Muscle of leg (tissue), 11 donors: ENCODE data around the gene CARD19. TPM values are rescaled to one million over a fixed set of nuclear protein-coding genes. Genes with fewer than 3 reads are reported as not detected.

Experiments used
- DNase-seq: peaks from one replicate; pipeline ENCODE4 v3.0.0; 2013
- H3K27ac ChIP-seq: one replicate; pipeline ENCODE4 v1.5.1; 2013; ENCODE audit warnings: mild to moderate bottlenecking, low read length, control low read depth
- H3K27me3 ChIP-seq: one replicate; pipeline ENCODE4 v1.6.1; 2013; ENCODE audit warnings: low read length; ENCODE audit not compliant: control insufficient read depth, insufficient read depth
- H3K36me3 ChIP-seq: one replicate; pipeline ENCODE4 v1.6.1; 2013; ENCODE audit warnings: low read length; ENCODE audit not compliant: control insufficient read depth, insufficient read depth
- H3K4me1 ChIP-seq: one replicate; pipeline ENCODE4 v1.6.1; 2013; ENCODE audit warnings: low read length; ENCODE audit not compliant: control insufficient read depth, insufficient read depth
- H3K4me3 ChIP-seq: one replicate; pipeline ENCODE4 v1.5.1; 2013; ENCODE audit warnings: low read length, control low read depth
- H3K9me3 ChIP-seq: replicated peaks from 2 replicates; pipeline ENCODE4 v1.6.1; 2013; ENCODE audit warnings: low read depth, low read length; ENCODE audit not compliant: control insufficient read depth
- WGBS: methylation state at CpG from one replicate; pipeline ENCODE4 v1.1.5; 2013; ENCODE audit warnings: missing lambda C conversion rate; ENCODE audit not compliant: insufficient coverage; 5-methylcytosine and 5-hydroxymethylcytosine counted together
- polyA plus RNA-seq, 8 donors: library from polyadenylated mRNA; unstranded; fragments of 120-200 nt; gene quantifications; one replicate each; pipeline versions ENCODE4 v1.2.1 to v1.2.3, GENCODE V29; 2013; ENCODE audit warnings: inconsistent platforms in 1 of 8, low replicate concordance in 1 of 8; ENCODE audit not compliant: insufficient read length in 8 of 8, insufficient read depth in 1 of 8
- total RNA-seq: library from RNA; stranded (reverse); fragments of 120-200 nt; gene quantifications from one replicate; pipeline ENCODE4 v1.2.4, GENCODE V29; 2013

CARD19 gene
- total and polyA plus RNA-seq, 9 donors = 32.9 to 51.4 (median 36.3) TPM

GRCh38 chr9:93132287-93132927 is 36.4 kb downstream of the CARD19 start:
- H3K36me3 ChIP-seq = peaks cover 7% of the 10 kb centered on the region
- peak overlapping the region; percentile 96 for H3K27ac ChIP-seq
- peak overlapping the region; percentile 87 for H3K4me3 ChIP-seq
- DNase-seq = peak; percentile 43
- peaks cover 79% of the 10 kb centered on the region for H3K4me1 ChIP-seq
- H3K9me3 ChIP-seq = no peaks in the 10 kb centered on the region
- no peaks in the 10 kb centered on the region for H3K27me3 ChIP-seq
- WGBS = 38% methylated on average over 9 of the region's 12 CpGs

- no peaks in the 10 kb centered on the region for H3K9me3 ChIP-seq
- peak; percentile 38 for DNase-seq
- H3K4me3 ChIP-seq = peak overlapping the region; percentile 87
- H3K4me1 ChIP-seq = peaks cover 72% of the 10 kb centered on the region
- peaks cover 7% of the 10 kb centered on the region for H3K36me3 ChIP-seq
- WGBS = 22% methylated on average over 20 of the region's 21 CpGs
- peak overlapping the region; percentile 96 for H3K27ac ChIP-seq
- no peaks in the 10 kb centered on the region for H3K27me3 ChIP-seq
Measured at GRCh38 chr9:93132946-93133680, 37.1 kb downstream of the CARD19 start.

DNA sequence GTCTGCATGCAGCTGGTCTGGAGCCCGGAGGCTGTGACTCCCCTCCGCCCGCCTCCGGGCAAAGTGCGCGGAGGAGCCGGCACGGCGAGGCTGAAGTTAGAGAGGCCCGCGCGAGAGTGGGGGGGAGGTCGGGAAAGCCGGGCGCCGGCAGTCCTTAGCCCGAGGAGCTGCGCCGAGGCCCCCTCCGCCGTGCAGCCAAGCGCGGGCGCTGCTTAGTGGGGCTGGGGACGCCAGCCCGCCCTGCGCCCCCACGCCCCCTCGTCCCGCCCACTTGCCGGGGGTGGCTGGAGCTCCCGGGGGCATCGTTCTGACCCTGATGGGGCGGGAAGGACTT is 37.6 kb downstream of the CARD19 start:
- Histone ChIP-seq H3K4me1 (peaks cover 66% of the 10 kb centered on the region), H3K27ac (peak overlapping the region; percentile 96), H3K4me3 (peak overlapping the region; percentile 87), H3K36me3 (peaks cover 5% of the 10 kb centered on the region), H3K9me3 (peaks cover 3% of the 10 kb centered on the region), H3K27me3 (no peaks in the 10 kb centered on the region)
- 2% methylated on average over 34 of the region's 34 CpGs for WGBS
- peak; percentile 92 for DNase-seq

DNA sequence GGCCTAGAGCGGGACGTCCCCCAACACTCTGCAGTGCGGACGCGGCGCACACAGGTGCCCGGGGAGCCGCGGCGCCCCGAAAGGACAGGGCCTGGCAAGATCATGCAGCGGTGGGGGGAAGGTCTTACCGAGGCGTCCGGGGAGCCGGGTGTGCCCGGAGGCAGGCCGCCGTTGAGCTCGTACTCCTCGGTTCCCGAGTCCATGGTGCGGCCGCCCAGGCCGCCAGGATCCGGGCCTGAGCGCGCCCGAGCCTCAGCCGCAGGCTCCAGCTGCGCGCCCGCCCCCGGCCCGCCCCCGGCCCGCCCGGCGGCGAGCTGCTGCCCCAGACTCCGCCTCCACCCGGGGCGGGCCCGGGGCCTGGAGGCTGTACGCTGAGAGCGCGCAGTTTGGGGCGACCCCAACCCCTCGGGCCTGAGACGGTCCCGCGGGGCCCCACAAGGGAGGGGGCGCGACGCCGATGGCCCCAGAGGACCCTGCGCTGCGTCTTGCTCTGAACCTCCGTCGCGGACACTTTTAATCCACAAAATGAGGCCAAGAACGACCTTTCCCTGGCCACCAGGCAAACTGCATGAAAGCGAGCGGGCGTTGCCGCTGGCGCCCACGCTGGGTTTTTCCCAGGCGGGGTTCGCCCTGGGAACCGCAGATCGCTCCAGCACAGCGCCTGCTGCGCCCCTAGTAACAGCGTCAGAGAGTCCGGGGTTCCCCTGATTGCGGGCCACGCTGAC is 38.2 kb downstream of the CARD19 start, which contains the start of gene NINJ1:
TSS of gene NINJ1 (minus strand) at position 237 of the 725 bp plus-strand sequence. CDS start at position 203, 34 bp downstream.
- DNase-seq = peak; percentile 94
- H3K9me3 ChIP-seq = peaks cover 3% of the 10 kb centered on the region
- H3K4me1 ChIP-seq = peaks cover 61% of the 10 kb centered on the region
- H3K27me3 ChIP-seq = no peaks in the 10 kb centered on the region
- peak within 1 kb of the TSS; percentile 96 for H3K27ac ChIP-seq
- whole genome bisulfite sequencing = under 1% methylated on average over 74 of the region's 78 CpGs
- peak within 1 kb of the TSS; percentile 87 for H3K4me3 ChIP-seq
- peaks cover 5% of the 10 kb centered on the region for H3K36me3 ChIP-seq

GRCh38 chr9:93134740-93135444 is 38.9 kb downstream of the CARD19 start:
- peak overlapping the region; percentile 94 for H3K27ac ChIP-seq
- peaks cover 5% of the 10 kb centered on the region for H3K36me3 ChIP-seq
- peak overlapping the region; percentile 71 for H3K4me3 ChIP-seq
- peaks cover 54% of the 10 kb centered on the region for H3K4me1 ChIP-seq
- peaks cover 3% of the 10 kb centered on the region for H3K9me3 ChIP-seq
- WGBS = 84% methylated on average over 5 of the region's 14 CpGs
- no peaks in the 10 kb centered on the region for H3K27me3 ChIP-seq
- no peak for DNase-seq

DNA sequence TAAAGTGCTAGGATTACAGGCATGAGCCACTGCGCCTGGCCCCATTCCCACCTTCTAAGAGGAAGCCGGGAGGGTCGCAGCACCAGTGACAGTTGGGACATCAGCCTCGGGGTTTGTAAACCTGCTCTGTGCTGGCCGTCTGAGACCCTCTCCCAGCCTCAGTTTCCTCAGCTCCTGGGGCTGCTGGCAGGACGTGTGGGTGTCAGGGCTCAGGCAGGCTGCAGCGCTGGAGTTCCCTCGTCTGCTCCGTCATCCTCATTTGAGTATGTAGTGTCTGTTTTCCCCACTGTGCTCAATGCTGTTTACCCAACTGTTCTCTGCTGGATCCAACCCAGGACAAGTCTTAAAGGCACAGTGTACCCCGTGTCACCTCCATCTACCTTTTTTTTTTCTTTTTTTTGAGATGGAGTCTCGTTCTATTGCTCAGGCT is 40.0 kb downstream of the CARD19 start:
- WGBS = 52% methylated on average over 5 of the region's 11 CpGs
- Histone ChIP-seq H3K27me3 (no peaks in the 10 kb centered on the region), H3K4me3 (no peak overlapping the region)

DNA sequence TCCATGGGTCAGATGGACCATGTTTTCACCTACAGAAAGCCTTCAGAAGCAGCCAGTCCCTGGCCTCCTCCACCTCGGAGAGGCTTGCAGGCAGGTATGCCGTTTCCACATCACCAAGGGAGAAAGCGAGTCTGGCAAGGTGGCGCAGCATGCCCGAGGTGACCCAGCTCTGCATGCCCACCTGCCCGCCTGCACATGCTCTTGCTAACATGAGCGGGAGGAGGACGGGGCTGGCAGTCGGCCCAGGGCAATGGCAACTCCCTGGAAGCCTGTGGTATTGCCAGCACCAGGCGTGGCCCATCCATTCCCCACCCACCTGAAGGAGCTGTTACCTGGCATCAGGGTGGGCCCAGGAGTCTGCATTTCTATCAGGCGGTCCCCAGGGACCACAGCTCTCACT is 41.3 kb downstream of the CARD19 start:
- 80% methylated on average over 6 of the region's 11 CpGs for WGBS
- Histone ChIP-seq H3K9me3 (peaks cover 3% of the 10 kb centered on the region), H3K4me3 (no peak overlapping the region), H3K36me3 (no peaks in the 10 kb centered on the region), H3K27me3 (no peaks in the 10 kb centered on the region), H3K4me1 (peaks cover 37% of the 10 kb centered on the region), H3K27ac (no peak overlapping the region)
- no peak for DNase-seq

More for the DNA sequence above, 40.0 kb downstream of the CARD19 start:
- peak; percentile 67 for DNase-seq
- peaks cover 3% of the 10 kb centered on the region for H3K9me3 ChIP-seq
- H3K36me3 ChIP-seq = no peaks in the 10 kb centered on the region
- no peak overlapping the region for H3K27ac ChIP-seq
- peaks cover 43% of the 10 kb centered on the region for H3K4me1 ChIP-seq

GRCh38 chr9:93138171-93138764 is 42.3 kb downstream of the CARD19 start:
- Histone ChIP-seq H3K4me3 (no peak overlapping the region), H3K27ac (no peak overlapping the region), H3K4me1 (peaks cover 31% of the 10 kb centered on the region), H3K27me3 (no peaks in the 10 kb centered on the region), H3K9me3 (peaks cover 3% of the 10 kb centered on the region), H3K36me3 (no peaks in the 10 kb centered on the region)
- DNase-seq = peak; percentile 17
- 61% methylated on average over 4 of the region's 7 CpGs for WGBS

- peaks cover 3% of the 10 kb centered on the region for H3K9me3 ChIP-seq
- WGBS = 73% methylated on average over 14 of the region's 16 CpGs
- no peak for DNase-seq
- peaks cover 34% of the 10 kb centered on the region for H3K4me1 ChIP-seq
- H3K27ac ChIP-seq = no peak overlapping the region
- no peaks in the 10 kb centered on the region for H3K36me3 ChIP-seq
- H3K4me3 ChIP-seq = no peak overlapping the region
- no peaks in the 10 kb centered on the region for H3K27me3 ChIP-seq
Measured at GRCh38 chr9:93139365-93140182, 43.6 kb downstream of the CARD19 start.
